Measurements from ENCODE around the gene DIRAS1. TPM values are rescaled to one million over a fixed set of nuclear protein-coding genes. Genes with fewer than 3 reads are reported as not detected.

Gene DIRAS1
- total and polyA plus RNA-seq, 2 donors (not counting 3 experiments of a cell fraction or from before 2014, with no cell fraction given), result 0.09 to 0.17 TPM

DNA sequence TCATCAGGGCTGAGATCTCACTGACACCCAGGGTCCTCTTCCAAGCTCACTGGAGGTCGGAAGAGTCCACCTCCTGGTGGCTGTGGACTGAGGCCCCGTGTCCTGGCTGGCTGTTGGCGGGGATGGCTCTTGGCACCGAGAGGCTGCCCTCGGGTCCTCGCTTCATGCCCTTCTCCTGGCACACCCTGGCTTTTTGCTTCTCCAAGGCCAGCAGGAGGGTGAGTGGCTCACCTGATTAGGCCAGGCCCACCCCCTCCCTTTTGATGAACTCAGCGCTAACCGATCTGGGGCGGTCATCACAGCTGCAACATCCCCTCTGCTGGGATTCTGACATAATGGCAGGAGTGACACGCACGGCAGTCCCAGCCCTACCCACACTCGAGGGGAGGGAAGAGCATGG lies 14.2 kb upstream of the DIRAS1 start:
- FAIRE-seq (no peak), DNase-seq (ENCODE audit: low read depth, low spot score) (no peak)
- H3K9me3 ChIP-seq (replicated peaks; ENCODE audit: control insufficient read depth, insufficient read depth, low read length), result no peaks in the 10 kb centered on the region
- no peaks in the 10 kb centered on the region for H4K20me1 ChIP-seq (replicated peaks; ENCODE audit: control insufficient read depth, extremely low read depth, insufficient read depth, low read length)
- H3K4me1 ChIP-seq (ENCODE audit: control insufficient read depth, extremely low read depth, insufficient read depth, low read length), result peaks cover 6% of the 10 kb centered on the region
- POLR2A ChIA-PET, result no interaction called here
- no peak overlapping the region for H3K27ac ChIP-seq (ENCODE audit: insufficient read depth, low read depth, low read length)
- H3K27me3 ChIP-seq (ENCODE audit: control insufficient read depth in 2 of 2, insufficient read depth in 2 of 2, low read length in 2 of 2), result no peaks in the 10 kb centered on the region
- TF ChIP-seq CTCF (IDR thresholded peaks at IDR 0.05; ENCODE audit: extremely low read depth in 1 of 2, insufficient read depth in 1 of 2, low read depth in 1 of 2, low read length in 2 of 2), result no peak
- no peak for TF ChIP-seq MYC (IDR thresholded peaks at IDR 0.05; ENCODE audit: low read depth, low read length)
- TF ChIP-seq, protein P1, sequence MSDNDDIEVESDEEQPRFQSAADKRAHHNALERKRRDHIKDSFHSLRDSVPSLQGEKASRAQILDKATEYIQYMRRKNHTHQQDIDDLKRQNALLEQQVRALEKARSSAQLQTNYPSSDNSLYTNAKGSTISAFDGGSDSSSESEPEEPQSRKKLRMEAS (IDR thresholded peaks at IDR 0.05; ENCODE audit: insufficient read depth, insufficient read length), result no peak
- no peak for TF ChIP-seq GATA2 (IDR thresholded peaks at IDR 0.05; ENCODE audit: insufficient read depth, insufficient read length, low read depth, low read length)
- no peak for TF ChIP-seq POLR2A (IDR thresholded peaks at IDR 0.05; ENCODE audit: low read depth, low read length)
- TF ChIP-seq FOS (IDR thresholded peaks at IDR 0.05; ENCODE audit: borderline replicate concordance, insufficient read depth, low read length), result no peak
- no peak for TF ChIP-seq POLR2AphosphoS5 (IDR thresholded peaks at IDR 0.05; ENCODE audit: insufficient read depth, low read depth, low read length)
- no peak for TF ChIP-seq JUN (IDR thresholded peaks at IDR 0.05; ENCODE audit: borderline replicate concordance, insufficient read depth, insufficient read length, low read depth)
- no peak for TF ChIP-seq EZH2 (IDR thresholded peaks at IDR 0.05; ENCODE audit: borderline replicate concordance, low read depth, low read length, severe bottlenecking)
- no peaks in the 10 kb centered on the region for H3K9me1 ChIP-seq (replicated peaks; ENCODE audit: control insufficient read depth, extremely low read depth, insufficient read depth, low read length)
- no peak overlapping the region for H2AFZ ChIP-seq (ENCODE audit: low read depth, low read length)
- no peak overlapping the region for H3K4me2 ChIP-seq (ENCODE audit: insufficient read depth, low read length)
- BruUV-seq (replicated peaks), result no TSS peak
- H3K36me3 ChIP-seq (ENCODE audit: control insufficient read depth in 2 of 2, extremely low read depth in 1 of 2, insufficient read depth in 2 of 2, low read length in 2 of 2), result peaks cover 0 to 9% of the 10 kb centered on the region in 2 experiments
- CTCF ChIA-PET, result no interaction called here
- no peak overlapping the region for H3K9ac ChIP-seq (replicated peaks; ENCODE audit: extremely low read depth, insufficient read depth, low read length)
- peaks cover 5% of the 10 kb centered on the region for H3K79me2 ChIP-seq (ENCODE audit: control insufficient read depth, insufficient read depth, low read length)
- dilution Hi-C loops (cut with MboI; ENCODE audit: extremely low pct_ligation_motif_present, low sequenced_read_pairs) (no loop called here), intact Hi-C loops (cut with micrococcal nuclease) (no loop called here)
- H3K4me3 ChIP-seq (replicated peaks in 1 of 3; ENCODE audit: insufficient read depth in 1 of 3, low read depth in 1 of 3, low read length in 3 of 3), result no peak overlapping the region
